Femur (tissue), 1 donor: ENCODE data around the gene PHYKPL.
"Not testable (repeated sequence)": the region's sequence is repeated elsewhere in the genome, so short reads cannot be mapped to it uniquely, and the experiment has no call there.

ENCODE experiments used
- DNase-seq: peaks from one replicate; pipeline ENCODE4 v3.0.0-alpha.2; 2017

Gene PHYKPL

GRCh38 chr5:178238711-178239592, 6.3 kb upstream of the PHYKPL start:
- DNase-seq: peak; percentile 19

GRCh38 chr5:178238313-178238635, 5.7 kb upstream of the PHYKPL start:
- DNase-seq: no peak

GRCh38 chr5:178237431-178238312, 5.1 kb upstream of the PHYKPL start:
- peak; percentile 46 for DNase-seq

- peak; percentile 55 for DNase-seq
Measured at GRCh38 chr5:178236679-178237078, 4.1 kb upstream of the PHYKPL start.

- DNase-seq: peak; percentile 28
Measured at GRCh38 chr5:178236126-178236525, 3.5 kb upstream of the PHYKPL start.

- DNase-seq: peak; percentile 13
Measured at GRCh38 chr5:178235588-178235974, 3.0 kb upstream of the PHYKPL start.

GRCh38 chr5:178234750-178235587, 2.4 kb upstream of the PHYKPL start:
- DNase-seq: peak; percentile 83

- DNase-seq: peak; percentile 22
Measured at GRCh38 chr5:178234121-178234749, 1.6 kb upstream of the PHYKPL start.

GRCh38 chr5:178232920-178233429, 373 bp upstream of the PHYKPL start:
- no peak for DNase-seq

GRCh38 chr5:178231539-178232123, 971 bp downstream of the PHYKPL start:
- no peak for DNase-seq

- peak; percentile 36 for DNase-seq
Measured at GRCh38 chr5:178230879-178231538, 1.6 kb downstream of the PHYKPL start.

- DNase-seq: peak; percentile 13
Measured at GRCh38 chr5:178229861-178230260, 2.7 kb downstream of the PHYKPL start.

GRCh38 chr5:178229111-178229510, 3.5 kb downstream of the PHYKPL start:
- DNase-seq: not testable (repeated sequence)

- DNase-seq: no peak
Measured at GRCh38 chr5:178228609-178229008, 4.0 kb downstream of the PHYKPL start.

- no peak for DNase-seq
Measured at GRCh38 chr5:178227929-178228328, 4.7 kb downstream of the PHYKPL start.

- DNase-seq: no peak
Measured at GRCh38 chr5:178227138-178227659, 5.4 kb downstream of the PHYKPL start.

GRCh38 chr5:178225174-178225573, 7.4 kb downstream of the PHYKPL start:
- no peak for DNase-seq

GRCh38 chr5:178224403-178224802, 8.2 kb downstream of the PHYKPL start:
- DNase-seq: no peak

- DNase-seq: no peak
Measured at GRCh38 chr5:178223828-178224335, 8.7 kb downstream of the PHYKPL start.

- DNase-seq: no peak
Measured at GRCh38 chr5:178223196-178223773, 9.3 kb downstream of the PHYKPL start.
